ENCODE data around the gene DNAJC27. TPM values are rescaled to one million over a fixed set of nuclear protein-coding genes. Genes with fewer than 3 reads are reported as not detected.
A peak's percentile ranks its signal among the peaks of the same experiment; 100 is the strongest.

DNAJC27 gene
- total RNA-seq, 2 donors from 2014 or later, result 6.2 to 6.5 TPM

DNA sequence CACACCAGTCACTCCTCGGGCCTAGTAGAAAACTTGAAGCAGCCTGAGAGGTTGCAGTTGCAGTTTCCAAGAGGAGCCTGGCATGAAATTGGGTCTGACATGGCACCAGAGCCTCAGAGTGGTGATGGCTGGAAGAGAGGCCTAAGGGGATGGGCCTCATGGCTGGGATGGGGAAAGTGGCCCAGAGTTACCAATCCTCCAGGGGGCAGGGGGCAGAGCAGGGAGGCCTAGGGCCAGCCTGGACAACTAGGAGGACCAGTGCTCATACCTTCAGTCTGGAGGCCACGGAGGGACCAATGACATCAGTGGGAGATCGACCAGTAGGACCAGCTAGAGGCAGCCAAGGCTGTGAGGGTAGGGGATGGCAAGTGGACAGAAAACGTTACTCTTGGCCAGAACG is 36.6 kb downstream of the DNAJC27 start:
- Mint-ChIP-seq H3K27me3 (ENCODE audit: insufficient read depth) (no peaks in the 10 kb centered on the region), H3K9me3 (no peaks in the 10 kb centered on the region), H3K4me1 (peaks cover 6% of the 10 kb centered on the region), H3K27ac (no peak overlapping the region), H3K4me3 (no peak overlapping the region), H3K36me3 (ENCODE audit: low read depth) (no peaks in the 10 kb centered on the region)
- WGBS, 2 experiments (ENCODE audit: insufficient coverage in 1 of 2, insufficient read length in 1 of 2), result 83 to 86% methylated on average over 1 to 5 of the region's 5 CpGs
- H3K9ac ChIP-seq (ENCODE audit: extremely low read depth, low read length, poor library complexity, severe bottlenecking), result no peak overlapping the region
- no peaks in the 10 kb centered on the region for H3K9me3 ChIP-seq (ENCODE audit: control insufficient read depth, low read length)
- H3K4me1 ChIP-seq (ENCODE audit: control insufficient read depth, insufficient read depth, low read length), result no peaks in the 10 kb centered on the region
- no peak for TF ChIP-seq CTCF (conservative IDR thresholded peaks at IDR 0.05)
- H3K36me3 ChIP-seq (ENCODE audit: control insufficient read depth, insufficient read depth, low read length), result no peaks in the 10 kb centered on the region
- H3K4me3 ChIP-seq (ENCODE audit: low read length), result no peak overlapping the region
- no peak overlapping the region for H3K27ac ChIP-seq (ENCODE audit: low read depth, low read length)
- DNase-seq, result no peak
- no peaks in the 10 kb centered on the region for H3K27me3 ChIP-seq (ENCODE audit: control insufficient read depth, insufficient read depth, low read length, poor library complexity, severe bottlenecking)

GRCh38 chr2:24932715-24933114 is 39.0 kb downstream of the DNAJC27 start:
- no peaks in the 10 kb centered on the region for H3K27me3 Mint-ChIP-seq (ENCODE audit: insufficient read depth)
- DNase-seq, result no peak
- Histone ChIP-seq H3K4me1 (ENCODE audit: control insufficient read depth, insufficient read depth, low read length) (no peaks in the 10 kb centered on the region), H3K9me3 (ENCODE audit: control insufficient read depth, low read length) (no peaks in the 10 kb centered on the region), H3K9ac (ENCODE audit: extremely low read depth, low read length, poor library complexity, severe bottlenecking) (no peak overlapping the region), H3K36me3 (ENCODE audit: control insufficient read depth, insufficient read depth, low read length) (no peaks in the 10 kb centered on the region), H3K4me3 (ENCODE audit: low read length) (no peak overlapping the region), H3K27ac (ENCODE audit: low read depth, low read length) (no peak overlapping the region), H3K27me3 (ENCODE audit: control insufficient read depth, insufficient read depth, low read length, poor library complexity, severe bottlenecking) (no peaks in the 10 kb centered on the region)
- 81 to 84% methylated on average over 5 of the region's 5 CpGs for WGBS, 2 experiments (ENCODE audit: insufficient coverage in 1 of 2, insufficient read length in 1 of 2)
- H3K4me3 Mint-ChIP-seq, result no peak overlapping the region
- no peaks in the 10 kb centered on the region for H3K9me3 Mint-ChIP-seq
- H3K36me3 Mint-ChIP-seq (ENCODE audit: low read depth), result no peaks in the 10 kb centered on the region
- H3K27ac Mint-ChIP-seq, result no peak overlapping the region
- H3K4me1 Mint-ChIP-seq, result peaks cover 8% of the 10 kb centered on the region
- TF ChIP-seq CTCF (conservative IDR thresholded peaks at IDR 0.05), result no peak

GRCh38 chr2:24930768-24931167 is 41.0 kb downstream of the DNAJC27 start:
- no peak overlapping the region for H3K27ac ChIP-seq (ENCODE audit: low read depth, low read length)
- DNase-seq, result peak; percentile 59
- no peak for TF ChIP-seq CTCF (conservative IDR thresholded peaks at IDR 0.05)
- H3K27me3 ChIP-seq (ENCODE audit: control insufficient read depth, insufficient read depth, low read length, poor library complexity, severe bottlenecking), result no peaks in the 10 kb centered on the region
- H3K36me3 ChIP-seq (ENCODE audit: control insufficient read depth, insufficient read depth, low read length), result no peaks in the 10 kb centered on the region
- peaks cover 12% of the 10 kb centered on the region for H3K4me1 Mint-ChIP-seq
- no peaks in the 10 kb centered on the region for H3K9me3 Mint-ChIP-seq
- H3K27ac Mint-ChIP-seq, result no peak overlapping the region
- H3K4me3 Mint-ChIP-seq, result no peak overlapping the region
- no peaks in the 10 kb centered on the region for H3K27me3 Mint-ChIP-seq (ENCODE audit: insufficient read depth)
- no peak overlapping the region for H3K9ac ChIP-seq (ENCODE audit: extremely low read depth, low read length, poor library complexity, severe bottlenecking)
- 64 to 69% methylated on average over 4 to 6 of the region's 6 CpGs for WGBS, 2 experiments (ENCODE audit: insufficient coverage in 1 of 2, insufficient read length in 1 of 2)
- H3K9me3 ChIP-seq (ENCODE audit: control insufficient read depth, low read length), result no peaks in the 10 kb centered on the region
- no peak overlapping the region for H3K4me3 ChIP-seq (ENCODE audit: low read length)
- H3K4me1 ChIP-seq (ENCODE audit: control insufficient read depth, insufficient read depth, low read length), result no peaks in the 10 kb centered on the region
- H3K36me3 Mint-ChIP-seq (ENCODE audit: low read depth), result no peaks in the 10 kb centered on the region
